CD4-positive, alpha-beta T cell treated with Interferon alpha-2 for 1 hour (primary cell): Measurements from ENCODE around the gene COLEC11.
"Not testable (repeated sequence)": the region's sequence is repeated elsewhere in the genome, so short reads cannot be mapped to it uniquely, and the experiment has no call there.

Source experiments
- DNase-seq, 2 donors: peaks; one replicate each; pipeline ENCODE4 v3.0.0-alpha.2; 2020 to 2022

Gene COLEC11

GRCh38 chr2:3606370-3607201 is 11.7 kb downstream of the COLEC11 start:
- no peak for DNase-seq

GRCh38 chr2:3608373-3609278 is 13.7 kb downstream of the COLEC11 start:
- no peak for DNase-seq

GRCh38 chr2:3609279-3609673 is 14.4 kb downstream of the COLEC11 start:
- peak in 1 of 2 donors; percentile 39 for DNase-seq

GRCh38 chr2:3610415-3610814 is 15.5 kb downstream of the COLEC11 start:
- no peak for DNase-seq

GRCh38 chr2:3610881-3611505 is 16.1 kb downstream of the COLEC11 start:
- no peak for DNase-seq

GRCh38 chr2:3611589-3611988 is 16.7 kb downstream of the COLEC11 start:
- DNase-seq, result no peak

GRCh38 chr2:3612639-3613523 is 18.0 kb downstream of the COLEC11 start:
- no peak for DNase-seq

- DNase-seq, result no peak
Measured at GRCh38 chr2:3613524-3613905, 18.6 kb downstream of the COLEC11 start.

GRCh38 chr2:3614743-3615142 is 19.8 kb downstream of the COLEC11 start:
- DNase-seq, result not testable (repeated sequence)

GRCh38 chr2:3615541-3616200 is 20.8 kb downstream of the COLEC11 start:
- not testable (repeated sequence) for DNase-seq

- not testable (repeated sequence) for DNase-seq
Measured at GRCh38 chr2:3616435-3617197, 21.7 kb downstream of the COLEC11 start.

- no peak for DNase-seq
Measured at GRCh38 chr2:3617198-3617890, 22.4 kb downstream of the COLEC11 start.

- DNase-seq, result no peak
Measured at GRCh38 chr2:3618367-3618766, 23.5 kb downstream of the COLEC11 start.

- DNase-seq, result no peak
Measured at GRCh38 chr2:3619033-3619432, 24.1 kb downstream of the COLEC11 start.

- not testable (repeated sequence) for DNase-seq
Measured at GRCh38 chr2:3619661-3620060, 24.7 kb downstream of the COLEC11 start.

- DNase-seq, result no peak
Measured at GRCh38 chr2:3620834-3621233, 25.9 kb downstream of the COLEC11 start.

GRCh38 chr2:3622967-3623366 is 28.1 kb downstream of the COLEC11 start:
- no peak for DNase-seq

GRCh38 chr2:3624059-3624794 is 29.3 kb downstream of the COLEC11 start:
- DNase-seq, result no peak

- no peak for DNase-seq
Measured at GRCh38 chr2:3625186-3625585, 30.3 kb downstream of the COLEC11 start.
